ENCODE measurements around the gene YJEFN3. TPM values are rescaled to one million over a fixed set of nuclear protein-coding genes. Genes with fewer than 3 reads are reported as not detected.

Gene YJEFN3
- total RNA-seq, 1 donor from 2014 or later = 6.4 TPM

- intact Hi-C loops (cut with DNase I) = no loop called here
- no peak for TF ChIP-seq CTCF (IDR thresholded peaks at IDR 0.05)
Observed at GRCh38 chr19:19567391-19567790, 38.7 kb downstream of the YJEFN3 start.

GRCh38 chr19:19568802-19569756 is 40.4 kb downstream of the YJEFN3 start:
- no peaks in the 10 kb centered on the region for H3K36me3 ChIP-seq
- no peaks in the 10 kb centered on the region for H3K9me3 ChIP-seq
- DNase-seq = no peak
- no peak for ATAC-seq
- intact Hi-C loops (cut with DNase I) = no loop called here
- H3K27me3 ChIP-seq = no peaks in the 10 kb centered on the region
- no peaks in the 10 kb centered on the region for H3K4me1 ChIP-seq
- no peak for TF ChIP-seq CTCF (IDR thresholded peaks at IDR 0.05)
- no peak overlapping the region for H3K4me3 ChIP-seq
- no peak overlapping the region for H3K27ac ChIP-seq

More at GRCh38 chr19:19567391-19567790, 38.7 kb downstream of the YJEFN3 start:
- H3K36me3 ChIP-seq = no peaks in the 10 kb centered on the region
- no peaks in the 10 kb centered on the region for H3K9me3 ChIP-seq
- no peaks in the 10 kb centered on the region for H3K4me1 ChIP-seq
- no peak for DNase-seq
- no peak for ATAC-seq
- no peak overlapping the region for H3K4me3 ChIP-seq
- H3K27me3 ChIP-seq = no peaks in the 10 kb centered on the region
- H3K27ac ChIP-seq = no peak overlapping the region

- DNase-seq (no peak), ATAC-seq (no peak)
- no peaks in the 10 kb centered on the region for H3K27me3 ChIP-seq
- H3K4me1 ChIP-seq = no peaks in the 10 kb centered on the region
- no peak overlapping the region for H3K4me3 ChIP-seq
- H3K36me3 ChIP-seq = no peaks in the 10 kb centered on the region
- H3K9me3 ChIP-seq = no peaks in the 10 kb centered on the region
- no peak overlapping the region for H3K27ac ChIP-seq
- TF ChIP-seq CTCF (IDR thresholded peaks at IDR 0.05) = no peak
- intact Hi-C loops (cut with DNase I) = no loop called here
Observed at GRCh38 chr19:19570571-19570970, 41.9 kb downstream of the YJEFN3 start.

- H3K27ac ChIP-seq = no peak overlapping the region
- ATAC-seq = no peak
- H3K27me3 ChIP-seq = no peaks in the 10 kb centered on the region
- H3K9me3 ChIP-seq = no peaks in the 10 kb centered on the region
- no peaks in the 10 kb centered on the region for H3K36me3 ChIP-seq
- H3K4me3 ChIP-seq = no peak overlapping the region
- no peak for DNase-seq
- intact Hi-C loops (cut with DNase I) = no loop called here
- TF ChIP-seq CTCF (IDR thresholded peaks at IDR 0.05) = no peak
- no peaks in the 10 kb centered on the region for H3K4me1 ChIP-seq
Observed at GRCh38 chr19:19571071-19571786, 42.5 kb downstream of the YJEFN3 start.

GRCh38 chr19:19575411-19575810 is 46.7 kb downstream of the YJEFN3 start:
- Histone ChIP-seq H3K27ac (no peak overlapping the region), H3K9me3 (no peaks in the 10 kb centered on the region), H3K4me1 (no peaks in the 10 kb centered on the region), H3K4me3 (no peak overlapping the region), H3K36me3 (no peaks in the 10 kb centered on the region), H3K27me3 (no peaks in the 10 kb centered on the region)
- ATAC-seq = no peak
- no peak for DNase-seq
- TF ChIP-seq CTCF (IDR thresholded peaks at IDR 0.05) = no peak
- intact Hi-C loops (cut with DNase I) = no loop called here
